ENCODE measurements around the gene RSPRY1.
"Not testable (repeated sequence)": the region's sequence is repeated elsewhere in the genome, so short reads cannot be mapped to it uniquely, and the experiment has no call there.

Gene RSPRY1

DNA sequence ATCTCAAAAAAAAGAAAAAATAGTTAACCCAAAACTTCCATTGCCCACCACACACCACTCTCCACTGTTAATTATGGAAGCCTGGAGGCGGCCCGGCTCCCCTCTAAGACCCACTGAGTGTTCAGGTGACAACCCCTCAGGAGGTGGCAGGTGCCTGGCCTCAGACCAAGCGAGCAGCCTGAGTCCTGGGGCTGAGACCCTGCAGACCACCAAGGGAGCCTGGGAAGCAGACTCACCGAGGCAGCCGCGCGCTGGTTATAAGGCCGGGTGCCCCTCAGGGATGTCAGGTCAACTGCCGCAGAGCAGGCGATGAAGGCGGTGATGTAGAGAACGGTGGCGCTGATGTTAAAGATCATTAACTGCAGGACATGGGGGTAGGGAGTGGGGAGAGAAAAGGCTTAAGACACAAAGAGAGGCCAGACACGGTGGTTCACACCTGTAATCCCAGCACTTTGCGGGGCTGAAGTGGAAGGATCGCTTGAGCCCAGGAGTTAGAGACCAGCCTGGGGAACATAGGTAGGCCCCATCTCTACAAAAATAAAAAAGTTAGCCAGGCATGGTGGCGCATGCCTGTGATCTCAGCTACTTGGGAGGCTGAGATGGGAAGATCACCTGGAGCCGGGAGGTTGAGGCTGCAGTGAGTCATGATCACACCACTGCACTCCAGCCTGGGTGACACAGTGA is 72.2 kb downstream of the RSPRY1 start:
- H3K9ac ChIP-seq (ENCODE audit: low read length), result no peak overlapping the region
- H3K27ac ChIP-seq (ENCODE audit: low read depth, low read length), result no peak overlapping the region
- H3K4me3 ChIP-seq (ENCODE audit: low read length), result no peak overlapping the region
- no peaks in the 10 kb centered on the region for H3K4me1 ChIP-seq (ENCODE audit: control insufficient read depth, insufficient read depth, low read length)
- H3K36me3 ChIP-seq (ENCODE audit: control insufficient read depth, insufficient read depth, low read length), result peaks cover 3% of the 10 kb centered on the region
- H3K27me3 ChIP-seq (ENCODE audit: control insufficient read depth, insufficient read depth, low read length), result no peaks in the 10 kb centered on the region

DNA sequence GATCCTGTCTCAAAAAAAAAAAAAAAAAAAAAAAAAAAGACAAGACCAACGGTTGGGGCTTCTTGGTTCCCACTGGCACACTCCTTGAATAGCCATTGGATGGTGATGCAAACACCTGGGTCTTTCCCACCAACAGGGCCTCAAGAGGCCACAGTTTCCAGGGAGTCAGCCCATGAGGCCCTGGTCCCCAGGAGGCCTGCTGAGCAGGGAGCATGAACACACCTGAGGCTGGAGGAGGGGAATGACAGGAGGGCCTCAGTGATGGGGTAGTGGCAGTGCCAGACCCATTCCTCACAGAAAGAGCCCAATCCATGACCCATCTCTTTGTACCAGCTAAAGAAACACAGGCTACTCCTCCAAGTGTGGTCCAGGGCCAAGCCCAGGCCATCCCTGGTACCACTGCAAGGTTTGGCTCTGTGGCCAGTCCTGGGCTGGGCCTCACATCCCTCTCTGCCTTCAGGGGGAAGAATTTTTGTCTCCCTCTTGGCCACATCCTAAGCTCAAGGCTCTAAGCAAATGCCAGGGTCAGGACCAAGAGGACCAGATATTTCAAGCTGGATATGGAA is 72.9 kb downstream of the RSPRY1 start:
- H3K27ac ChIP-seq (ENCODE audit: low read depth, low read length), result no peak overlapping the region
- peaks cover 3% of the 10 kb centered on the region for H3K36me3 ChIP-seq (ENCODE audit: control insufficient read depth, insufficient read depth, low read length)
- no peak overlapping the region for H3K4me3 ChIP-seq (ENCODE audit: low read length)
- no peak overlapping the region for H3K9ac ChIP-seq (ENCODE audit: low read length)
- H3K4me1 ChIP-seq (ENCODE audit: control insufficient read depth, insufficient read depth, low read length), result no peaks in the 10 kb centered on the region
- no peaks in the 10 kb centered on the region for H3K27me3 ChIP-seq (ENCODE audit: control insufficient read depth, insufficient read depth, low read length)

DNA sequence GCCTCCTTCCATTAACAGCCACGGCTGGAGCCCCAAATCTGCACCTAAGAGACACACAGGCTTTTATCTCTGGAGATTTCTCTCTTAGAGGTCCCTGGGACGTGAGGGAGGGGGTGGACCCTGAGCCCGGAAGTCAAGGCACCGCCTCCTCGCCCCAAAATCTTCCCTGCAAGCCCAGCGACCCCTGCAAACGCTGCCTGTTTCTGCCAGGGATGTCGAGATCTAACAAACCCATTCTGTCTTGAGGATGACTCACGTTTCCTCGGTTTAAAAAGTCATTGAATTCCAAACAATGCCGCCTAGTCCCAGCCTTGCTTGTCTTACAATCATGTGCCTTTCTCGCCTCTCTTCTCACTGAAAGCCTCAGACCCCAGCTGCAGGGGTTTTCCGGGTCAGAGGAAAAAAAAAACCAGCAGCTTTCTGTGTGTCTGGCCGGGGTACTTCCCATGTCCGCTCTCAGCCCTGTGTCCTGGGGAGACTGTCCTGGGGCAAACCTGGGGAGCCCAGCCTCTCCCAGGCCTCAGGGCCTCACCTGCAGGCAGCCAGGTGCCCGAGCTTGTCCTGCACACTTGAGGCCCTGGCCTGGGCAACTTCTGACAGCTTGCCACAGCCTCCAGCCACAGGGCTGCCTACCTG is 74.3 kb downstream of the RSPRY1 start:
- no peaks in the 10 kb centered on the region for H3K4me1 ChIP-seq (ENCODE audit: control insufficient read depth, insufficient read depth, low read length)
- no peak overlapping the region for H3K4me3 ChIP-seq (ENCODE audit: low read length)
- H3K9ac ChIP-seq (ENCODE audit: low read length), result no peak overlapping the region
- H3K36me3 ChIP-seq (ENCODE audit: control insufficient read depth, insufficient read depth, low read length), result peaks cover 3% of the 10 kb centered on the region
- no peak overlapping the region for H3K27ac ChIP-seq (ENCODE audit: low read depth, low read length)
- no peaks in the 10 kb centered on the region for H3K27me3 ChIP-seq (ENCODE audit: control insufficient read depth, insufficient read depth, low read length)

DNA sequence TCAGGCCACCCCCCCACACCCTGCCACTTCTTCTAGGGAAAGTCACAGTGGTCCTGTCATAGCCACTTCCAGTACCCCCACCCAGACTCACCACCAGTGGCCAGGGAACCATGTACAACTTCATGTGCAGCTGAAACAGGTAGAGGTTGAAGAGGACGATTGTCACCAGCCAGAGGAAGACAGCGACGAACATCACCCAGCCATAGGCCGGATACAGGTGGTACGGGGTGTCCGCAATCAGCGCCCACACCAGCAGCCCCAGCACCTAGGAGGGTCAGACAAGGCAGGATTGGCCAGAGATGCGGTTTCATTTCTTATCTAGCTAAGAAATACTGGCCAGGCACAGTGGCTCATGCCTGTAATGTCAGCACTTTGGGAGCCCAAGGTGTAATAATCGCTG is 75.7 kb downstream of the RSPRY1 start:
- Histone ChIP-seq H3K27ac (ENCODE audit: low read depth, low read length) (no peak overlapping the region), H3K36me3 (ENCODE audit: control insufficient read depth, insufficient read depth, low read length) (no peaks in the 10 kb centered on the region), H3K4me1 (ENCODE audit: control insufficient read depth, insufficient read depth, low read length) (no peaks in the 10 kb centered on the region), H3K9ac (ENCODE audit: low read length) (no peak overlapping the region), H3K4me3 (ENCODE audit: low read length) (no peak overlapping the region), H3K27me3 (ENCODE audit: control insufficient read depth, insufficient read depth, low read length) (no peaks in the 10 kb centered on the region)

GRCh38 chr16:57262841-57263540 is 76.9 kb downstream of the RSPRY1 start:
- H3K27me3 ChIP-seq (ENCODE audit: control insufficient read depth, insufficient read depth, low read length), result no peaks in the 10 kb centered on the region
- H3K4me3 ChIP-seq (ENCODE audit: low read length), result no peak overlapping the region
- H3K9ac ChIP-seq (ENCODE audit: low read length), result no peak overlapping the region
- H3K36me3 ChIP-seq (ENCODE audit: control insufficient read depth, insufficient read depth, low read length), result no peaks in the 10 kb centered on the region
- H3K27ac ChIP-seq (ENCODE audit: low read depth, low read length), result no peak overlapping the region
- H3K4me1 ChIP-seq (ENCODE audit: control insufficient read depth, insufficient read depth, low read length), result no peaks in the 10 kb centered on the region

- no peak overlapping the region for H3K4me3 ChIP-seq (ENCODE audit: low read length)
- H3K27ac ChIP-seq (ENCODE audit: low read depth, low read length), result no peak overlapping the region
- no peaks in the 10 kb centered on the region for H3K27me3 ChIP-seq (ENCODE audit: control insufficient read depth, insufficient read depth, low read length)
- H3K36me3 ChIP-seq (ENCODE audit: control insufficient read depth, insufficient read depth, low read length), result no peaks in the 10 kb centered on the region
- H3K9ac ChIP-seq (ENCODE audit: low read length), result no peak overlapping the region
- no peaks in the 10 kb centered on the region for H3K4me1 ChIP-seq (ENCODE audit: control insufficient read depth, insufficient read depth, low read length)
Measured at GRCh38 chr16:57263541-57264351, 77.6 kb downstream of the RSPRY1 start.

- no peaks in the 10 kb centered on the region for H3K36me3 ChIP-seq (ENCODE audit: control insufficient read depth, insufficient read depth, low read length)
- no peaks in the 10 kb centered on the region for H3K27me3 ChIP-seq (ENCODE audit: control insufficient read depth, insufficient read depth, low read length)
- no peak overlapping the region for H3K4me3 ChIP-seq (ENCODE audit: low read length)
- H3K27ac ChIP-seq (ENCODE audit: low read depth, low read length), result no peak overlapping the region
- H3K4me1 ChIP-seq (ENCODE audit: control insufficient read depth, insufficient read depth, low read length), result no peaks in the 10 kb centered on the region
- H3K9ac ChIP-seq (ENCODE audit: low read length), result no peak overlapping the region
Measured at GRCh38 chr16:57264381-57264780, 78.3 kb downstream of the RSPRY1 start.

GRCh38 chr16:57264950-57265371 is 78.8 kb downstream of the RSPRY1 start:
- Histone ChIP-seq H3K27me3 (ENCODE audit: control insufficient read depth, insufficient read depth, low read length) (no peaks in the 10 kb centered on the region), H3K27ac (ENCODE audit: low read depth, low read length) (no peak overlapping the region), H3K4me1 (ENCODE audit: control insufficient read depth, insufficient read depth, low read length) (no peaks in the 10 kb centered on the region), H3K4me3 (ENCODE audit: low read length) (no peak overlapping the region), H3K9ac (ENCODE audit: low read length) (no peak overlapping the region), H3K36me3 (ENCODE audit: control insufficient read depth, insufficient read depth, low read length) (no peaks in the 10 kb centered on the region)

- Histone ChIP-seq H3K4me3 (ENCODE audit: low read length) (no peak overlapping the region), H3K27me3 (ENCODE audit: control insufficient read depth, insufficient read depth, low read length) (no peaks in the 10 kb centered on the region), H3K9ac (ENCODE audit: low read length) (no peak overlapping the region), H3K36me3 (ENCODE audit: control insufficient read depth, insufficient read depth, low read length) (no peaks in the 10 kb centered on the region), H3K4me1 (ENCODE audit: control insufficient read depth, insufficient read depth, low read length) (no peaks in the 10 kb centered on the region), H3K27ac (ENCODE audit: low read depth, low read length) (no peak overlapping the region)
Measured at GRCh38 chr16:57265850-57266530, 79.9 kb downstream of the RSPRY1 start.

GRCh38 chr16:57266531-57267260 is 80.6 kb downstream of the RSPRY1 start:
- Histone ChIP-seq H3K27me3 (ENCODE audit: control insufficient read depth, insufficient read depth, low read length) (no peaks in the 10 kb centered on the region), H3K36me3 (ENCODE audit: control insufficient read depth, insufficient read depth, low read length) (no peaks in the 10 kb centered on the region), H3K4me3 (ENCODE audit: low read length) (no peak overlapping the region), H3K4me1 (ENCODE audit: control insufficient read depth, insufficient read depth, low read length) (no peaks in the 10 kb centered on the region), H3K9ac (ENCODE audit: low read length) (no peak overlapping the region), H3K27ac (ENCODE audit: low read depth, low read length) (no peak overlapping the region)

GRCh38 chr16:57267343-57267742 is 81.2 kb downstream of the RSPRY1 start:
- not testable (repeated sequence) for H3K4me3 ChIP-seq (ENCODE audit: low read length); H3K4me1 ChIP-seq (ENCODE audit: control insufficient read depth, insufficient read depth, low read length); H3K27me3 ChIP-seq (ENCODE audit: control insufficient read depth, insufficient read depth, low read length); H3K27ac ChIP-seq (ENCODE audit: low read depth, low read length); H3K36me3 ChIP-seq (ENCODE audit: control insufficient read depth, insufficient read depth, low read length); H3K9ac ChIP-seq (ENCODE audit: low read length)

All from rectal smooth muscle tissue (tissue), 1 donor.